GM12878 (cell line): ENCODE results near the gene KIRREL3. TPM values are rescaled to one million over a fixed set of nuclear protein-coding genes. Genes with fewer than 3 reads are reported as not detected.

Experiments used
- ATAC-seq: fragments of 200-7000 bp; cut with Tn5 transposase; 3 replicates; pipeline ENCODE4 v1.9.1; 2020; ENCODE audit warnings: mild to moderate bottlenecking, moderate library complexity
- BruUV-seq: library from RNA; stranded (reverse); fragments of 400-500 nt; replicated peaks from 2 replicates; lab custom pipeline; 2021; lab: Mats Ljungman, UMichigan
- CTCF ChIA-PET: fragments of 300-600 bp; sonication (Branson Sonifier 250); formaldehyde crosslinking; extraction: SDS; loops from one replicate; lab custom pipeline; 2021; ENCODE audit warnings: inconsistent platforms; lab: Yijun Ruan, JAX
- POLR2A ChIA-PET: fragments of 350-600 bp; formaldehyde crosslinking; extraction: SDS; loops from one replicate; lab custom pipeline; 2021; ENCODE audit warnings: inconsistent platforms; lab: Charles Lee
- RAD21 ChIA-PET: fragments of 300-600 bp; sonication (Branson Sonifier 250); formaldehyde crosslinking; loops from one replicate; lab custom pipeline; 2023; ENCODE audit warnings: antibody characterized with exemption; ENCODE audit not compliant: unreplicated experiment; lab: Charles Lee
- SMC1A ChIA-PET: fragments of 300-600 bp; sonication (Branson Sonifier 250); formaldehyde crosslinking; loops from one replicate; lab custom pipeline; 2023; ENCODE audit not compliant: unreplicated experiment, uncharacterized antibody; lab: Charles Lee
- DNase-seq: peaks from one replicate; pipeline ENCODE4 v3.0.0-alpha.2; 2011; ENCODE audit warnings: low read depth, low spot score
- FAIRE-seq: peaks from 3 replicates; lab custom pipeline; 2011; peaks lifted over from hg19 to GRCh38; lab: Jason Lieb, UNC
- H2AFZ ChIP-seq: 2 replicates; pipeline ENCODE4 v1.6.0; 2011; ENCODE audit warnings: low read depth, low read length, control low read depth; ENCODE audit not compliant: control insufficient read depth
- H3K27ac ChIP-seq: 2 replicates; pipeline ENCODE4 v1.5.1; 2011; ENCODE audit warnings: control low read depth; ENCODE audit not compliant: control insufficient read depth, insufficient read depth
- H3K27me3 ChIP-seq, 2 experiments: replicated peaks in 1 of 2; 2 replicates each; pipeline versions ENCODE4 v1.6.0 to v1.6.1; 2011; ENCODE audit warnings: low read length in 1 of 2; ENCODE audit not compliant: control insufficient read depth in 2 of 2, insufficient read depth in 2 of 2
- H3K36me3 ChIP-seq, 2 experiments: 2 replicates each; pipeline ENCODE4 v1.5.1; 2011; ENCODE audit warnings: low read length in 1 of 2; ENCODE audit not compliant: control insufficient read depth in 2 of 2, insufficient read depth in 2 of 2
- H3K4me1 ChIP-seq: 2 replicates; pipeline ENCODE4 v1.6.1; 2011; ENCODE audit warnings: mild to moderate bottlenecking, low read length, moderate library complexity, mixed read lengths; ENCODE audit not compliant: control insufficient read depth, insufficient read depth
- H3K4me2 ChIP-seq: 2 replicates; pipeline ENCODE4 v1.6.0; 2011; ENCODE audit warnings: control low read depth; ENCODE audit not compliant: control insufficient read depth, insufficient read depth
- H3K4me3 ChIP-seq: fragments of 200-600 bp; sonication (generic); 2 replicates; pipeline ENCODE4 v1.5.1; 2016
- H3K79me2 ChIP-seq: 2 replicates; pipeline ENCODE4 v1.6.0; 2011; ENCODE audit warnings: low read length; ENCODE audit not compliant: control insufficient read depth, insufficient read depth
- H3K9ac ChIP-seq: 2 replicates; pipeline ENCODE4 v1.8.0; 2011; ENCODE audit warnings: low read length, control low read depth, mixed read lengths; ENCODE audit not compliant: control insufficient read depth, insufficient read depth
- H3K9me3 ChIP-seq: replicated peaks from 3 replicates; pipeline ENCODE4 v1.5.1; 2011; ENCODE audit warnings: mild to moderate bottlenecking, low read length; ENCODE audit not compliant: control insufficient read depth, insufficient read depth
- H4K20me1 ChIP-seq: 2 replicates; pipeline ENCODE4 v1.6.0; 2011; ENCODE audit not compliant: control insufficient read depth, insufficient read depth
- ATF7 ChIP-seq: fragments of 450-650 bp; IDR thresholded peaks from 2 replicates; pipeline ENCODE4 v1.6.1; 2016; ENCODE audit warnings: low read depth, mild to moderate bottlenecking
- CHD1 ChIP-seq: IDR thresholded peaks from 2 replicates; pipeline ENCODE4 v1.6.1; 2012; ENCODE audit warnings: low read depth, low read length, improper control_type of control experiment
- CHD4 ChIP-seq: fragments of 200-600 bp; sonication (generic); IDR thresholded peaks from 2 replicates; pipeline ENCODE4 v1.6.1; 2016; ENCODE audit warnings: mild to moderate bottlenecking
- CREB1 ChIP-seq: IDR thresholded peaks from 2 replicates; pipeline ENCODE4 v1.6.1; 2012; ENCODE audit warnings: low read depth, mild to moderate bottlenecking, inconsistent platforms
- HDAC2 ChIP-seq: fragments of 200-600 bp; sonication (generic); IDR thresholded peaks from 2 replicates; pipeline ENCODE4 v1.6.1; 2017
- IKZF2 ChIP-seq, 2 experiments: fragments of 450-650 bp; IDR thresholded peaks; 2 replicates each; pipeline ENCODE4 v1.6.1; 2017; ENCODE audit warnings: mild to moderate bottlenecking in 2 of 2, moderate library complexity in 2 of 2
- KDM1A ChIP-seq: fragments of 200-600 bp; sonication (generic); IDR thresholded peaks from 2 replicates; pipeline ENCODE4 v1.6.1; 2016; ENCODE audit warnings: borderline replicate concordance
- MEF2A ChIP-seq: IDR thresholded peaks from 2 replicates; pipeline ENCODE4 v1.6.1; 2011; ENCODE audit warnings: low read depth, mild to moderate bottlenecking, low read length, moderate library complexity; ENCODE audit not compliant: insufficient read depth
- MTA3 ChIP-seq: IDR thresholded peaks from 2 replicates; pipeline ENCODE4 v1.6.1; 2012; ENCODE audit warnings: low read length, inconsistent platforms, borderline replicate concordance
- NR2C1 ChIP-seq: fragments of 450-650 bp; IDR thresholded peaks from 2 replicates; pipeline ENCODE4 v1.6.1; 2017; ENCODE audit warnings: antibody characterized with exemption, mild to moderate bottlenecking, moderate library complexity
- PAX5 ChIP-seq: IDR thresholded peaks from 2 replicates; pipeline ENCODE4 v1.6.1; 2011; ENCODE audit warnings: low read depth, low read length, borderline replicate concordance
- TARDBP ChIP-seq: IDR thresholded peaks from 2 replicates; pipeline ENCODE4 v1.6.1; 2016; ENCODE audit warnings: borderline replicate concordance
- TCF3 ChIP-seq: IDR thresholded peaks from 2 replicates; pipeline ENCODE4 v1.6.1; 2012; ENCODE audit warnings: low read depth, mild to moderate bottlenecking, low read length, borderline replicate concordance; ENCODE audit not compliant: insufficient read depth
- TCF7 ChIP-seq: IDR thresholded peaks from 2 replicates; pipeline ENCODE4 v1.6.1; 2014; ENCODE audit warnings: antibody characterized with exemption, borderline replicate concordance
- ZNF384 ChIP-seq: IDR thresholded peaks from 2 replicates; pipeline ENCODE4 v1.6.1; 2012; ENCODE audit warnings: low read depth, mild to moderate bottlenecking, low read length, improper control_type of control experiment, borderline replicate concordance
- ZNF622 ChIP-seq: fragments of 450-650 bp; IDR thresholded peaks from 2 replicates; pipeline ENCODE4 v1.6.1; 2017; ENCODE audit warnings: mild to moderate bottlenecking, inconsistent platforms
- ZZZ3 ChIP-seq: IDR thresholded peaks from 2 replicates; pipeline ENCODE4 v1.6.1; 2011; ENCODE audit warnings: low read depth; ENCODE audit not compliant: control insufficient read depth, insufficient read length
- whole genome bisulfite sequencing: methylation state at CpG from one replicate; pipeline ENCODE4 v1.1.6; 2016; ENCODE audit warnings: low lambda C conversion rate; ENCODE audit not compliant: insufficient replicate concordance, insufficient coverage; ENCODE audit errors: missing lambda C conversion rate; 5-methylcytosine and 5-hydroxymethylcytosine counted together
- in situ Hi-C: fragments of 300-500 bp; cut with MboI; formaldehyde crosslinking; loops from 9 replicates; pipeline ENCODE4 v1.14.3; 2018; ENCODE audit warnings: mixed read lengths
- intact Hi-C: fragments of 100-400 bp; cut with micrococcal nuclease; formaldehyde crosslinking; loops from one replicate; pipeline ENCODE4 v1.14.2; 2022; ENCODE audit not compliant: unreplicated experiment
- polyA plus RNA-seq, 11 experiments: library from polyadenylated mRNA; depleted of rRNA in 4 of 11; unstranded in 6 of 11; stranded (reverse) in 5 of 11; fragments of >200 nt; fragmentation: Nextera tagmentation in 4 of 11; fragmentation: Illumina TruSeq in 1 of 11; extraction: Ambion mirVana in 4 of 11; extraction: Trizol in 1 of 11; gene quantifications; 1 replicate in 1 of 11; 2 replicates in 10 of 11; pipeline versions ENCODE4 v1.2.1 to v1.2.3, GENCODE V29; 2011 to 2016; ENCODE audit warnings: inconsistent platforms in 2 of 11, missing spikeins in 2 of 11, low read depth in 1 of 11
- total RNA-seq, 4 experiments: library from RNA; depleted of rRNA in 3 of 4; stranded (reverse); fragments of >200 nt in 3 of 4; fragmentation: Illumina TruSeq in 1 of 4; extraction: Trizol in 1 of 4; gene quantifications; 2 replicates each; pipeline versions ENCODE4 v1.2.1 to v1.2.3, GENCODE V29; 2013 to 2021
- TF ChIP-seq, protein P1 (sequence below): fragments of 450-650 bp; IDR thresholded peaks from 2 replicates; pipeline ENCODE4 v1.6.1; 2016; ENCODE audit warnings: mild to moderate bottlenecking, moderate library complexity, borderline replicate concordance

Gene KIRREL3
- total and polyA plus RNA-seq, 10 of the 15 experiments (the other 5 are each of a cell fraction or from before 2014, with no cell fraction given) = under 0.01 TPM; not detected in 9

DNA sequence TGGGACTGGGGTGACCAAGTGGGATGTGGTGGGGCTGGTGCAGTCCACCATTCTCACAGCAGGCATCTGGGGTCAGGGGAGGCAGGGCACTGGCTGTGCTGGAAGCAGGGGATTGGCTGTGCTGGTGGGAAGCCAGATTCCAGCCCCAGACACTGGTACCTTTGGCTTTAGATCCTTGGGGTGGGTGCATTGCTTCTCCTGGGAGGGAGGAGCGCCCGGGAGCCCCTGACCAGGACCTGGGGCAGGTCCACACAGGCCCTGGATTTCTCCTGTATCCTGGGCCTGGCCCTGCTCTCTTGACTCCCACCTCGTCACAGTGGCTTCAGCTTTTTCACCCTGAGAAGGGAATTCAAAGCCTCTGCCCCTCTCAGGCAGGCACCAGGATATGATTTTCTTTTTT lies 606.5 kb downstream of the KIRREL3 start:
- POLR2A ChIA-PET = no interaction called here
- no peaks in the 10 kb centered on the region for H3K36me3 ChIP-seq
- H2AFZ ChIP-seq = no peak overlapping the region
- no peak overlapping the region for H3K4me2 ChIP-seq
- SMC1A ChIA-PET = no interaction called here
- intact Hi-C loops = no loop called here
- FAIRE-seq (no peak), ATAC-seq (no peak), DNase-seq (no peak)
- no peaks in the 10 kb centered on the region for H3K9me3 ChIP-seq
- CTCF ChIA-PET = no interaction called here
- no TSS peak for BruUV-seq
- H3K4me3 ChIP-seq = no peak overlapping the region
- H4K20me1 ChIP-seq = 0 out of 2 replicates have a peak, but pooled peaks cover 2% of the 10 kb centered on the region
- no peak overlapping the region for H3K9ac ChIP-seq
- no peak for TF ChIP-seq CHD1
- TF ChIP-seq CHD4 = no peak
- no peak for TF ChIP-seq ZNF622
- TF ChIP-seq, protein P1, sequence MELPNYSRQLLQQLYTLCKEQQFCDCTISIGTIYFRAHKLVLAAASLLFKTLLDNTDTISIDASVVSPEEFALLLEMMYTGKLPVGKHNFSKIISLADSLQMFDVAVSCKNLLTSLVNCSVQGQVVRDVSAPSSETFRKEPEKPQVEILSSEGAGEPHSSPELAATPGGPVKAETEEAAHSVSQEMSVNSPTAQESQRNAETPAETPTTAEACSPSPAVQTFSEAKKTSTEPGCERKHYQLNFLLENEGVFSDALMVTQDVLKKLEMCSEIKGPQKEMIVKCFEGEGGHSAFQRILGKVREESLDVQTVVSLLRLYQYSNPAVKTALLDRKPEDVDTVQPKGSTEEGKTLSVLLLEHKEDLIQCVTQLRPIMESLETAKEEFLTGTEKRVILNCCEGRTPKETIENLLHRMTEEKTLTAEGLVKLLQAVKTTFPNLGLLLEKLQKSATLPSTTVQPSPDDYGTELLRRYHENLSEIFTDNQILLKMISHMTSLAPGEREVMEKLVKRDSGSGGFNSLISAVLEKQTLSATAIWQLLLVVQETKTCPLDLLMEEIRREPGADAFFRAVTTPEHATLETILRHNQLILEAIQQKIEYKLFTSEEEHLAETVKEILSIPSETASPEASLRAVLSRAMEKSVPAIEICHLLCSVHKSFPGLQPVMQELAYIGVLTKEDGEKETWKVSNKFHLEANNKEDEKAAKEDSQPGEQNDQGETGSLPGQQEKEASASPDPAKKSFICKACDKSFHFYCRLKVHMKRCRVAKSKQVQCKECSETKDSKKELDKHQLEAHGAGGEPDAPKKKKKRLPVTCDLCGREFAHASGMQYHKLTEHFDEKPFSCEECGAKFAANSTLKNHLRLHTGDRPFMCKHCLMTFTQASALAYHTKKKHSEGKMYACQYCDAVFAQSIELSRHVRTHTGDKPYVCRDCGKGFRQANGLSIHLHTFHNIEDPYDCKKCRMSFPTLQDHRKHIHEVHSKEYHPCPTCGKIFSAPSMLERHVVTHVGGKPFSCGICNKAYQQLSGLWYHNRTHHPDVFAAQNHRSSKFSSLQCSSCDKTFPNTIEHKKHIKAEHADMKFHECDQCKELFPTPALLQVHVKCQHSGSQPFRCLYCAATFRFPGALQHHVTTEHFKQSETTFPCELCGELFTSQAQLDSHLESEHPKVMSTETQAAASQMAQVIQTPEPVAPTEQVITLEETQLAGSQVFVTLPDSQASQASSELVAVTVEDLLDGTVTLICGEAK = no peak
- TF ChIP-seq IKZF2 (IDR thresholded peaks at IDR 0.05) = no peak
- no peak for TF ChIP-seq TCF7
- TF ChIP-seq TARDBP = no peak
- no peak for TF ChIP-seq KDM1A
- no peak for TF ChIP-seq ATF7
- TF ChIP-seq MEF2A = no peak
- no peak for TF ChIP-seq PAX5
- no peak for TF ChIP-seq HDAC2
- no peak for TF ChIP-seq ZZZ3
- no peak for TF ChIP-seq TCF3
- TF ChIP-seq CREB1 = no peak
- no peak for TF ChIP-seq ZNF384
- no peak for TF ChIP-seq NR2C1
- TF ChIP-seq MTA3 = no peak
- WGBS = 32% methylated on average over 3 of the region's 3 CpGs
- peaks cover 9% of the 10 kb centered on the region for H3K4me1 ChIP-seq
- H3K27me3 ChIP-seq = no peaks in the 10 kb centered on the region
- in situ Hi-C loops = no loop called here
- H3K79me2 ChIP-seq = no peaks in the 10 kb centered on the region
- RAD21 ChIA-PET = no interaction called here
- no peak overlapping the region for H3K27ac ChIP-seq
